Mesothelial cell of epicardium (in vitro differentiated cells): ENCODE data around the gene SNX1. TPM values are rescaled to one million over a fixed set of nuclear protein-coding genes. Genes with fewer than 3 reads are reported as not detected.

Experiments
- DNase-seq, 2 experiments: peaks; one replicate each; pipeline ENCODE4 v3.0.0; 2021; ENCODE audit warnings: low spot score in 2 of 2; ENCODE audit not compliant: unreplicated experiment in 2 of 2
- H3K27ac Mint-ChIP-seq: 2 replicates; pipeline ENCODE4 v1.8.0; 2021; ENCODE audit warnings: mixed read lengths
- H3K27me3 Mint-ChIP-seq: 2 replicates; pipeline ENCODE4 v1.8.0; 2021; ENCODE audit warnings: low read depth, mixed read lengths
- H3K36me3 Mint-ChIP-seq: 2 replicates; pipeline ENCODE4 v1.8.0; 2021; ENCODE audit warnings: mixed read lengths
- H3K4me1 Mint-ChIP-seq: 2 replicates; pipeline ENCODE4 v1.8.0; 2021; ENCODE audit warnings: mixed read lengths
- H3K4me3 Mint-ChIP-seq: 2 replicates; pipeline ENCODE4 v1.8.0; 2021; ENCODE audit warnings: mild to moderate bottlenecking, moderate library complexity, mixed read lengths
- H3K9me3 Mint-ChIP-seq: 2 replicates; pipeline ENCODE4 v1.8.0; 2021; ENCODE audit warnings: mixed read lengths
- CTCF ChIP-seq: fragments of 200-600 bp; sonication (generic); IDR thresholded peaks from one replicate; pipeline ENCODE4 v1.5.0; 2021; ENCODE audit warnings: antibody characterized with exemption; ENCODE audit not compliant: unreplicated experiment
- total RNA-seq: library from RNA; stranded (reverse); gene quantifications from 3 replicates; pipeline ENCODE4 v1.2.1, GENCODE V29; 2021

Gene SNX1
- total RNA-seq, 1 donor from 2014 or later, result 93.6 TPM

GRCh38 chr15:64162478-64162868 lies 66.7 kb downstream of the SNX1 start:
- DNase-seq, result no peak
- TF ChIP-seq CTCF, result no peak
- peaks cover 26% of the 10 kb centered on the region for H3K4me1 Mint-ChIP-seq
- no peaks in the 10 kb centered on the region for H3K27me3 Mint-ChIP-seq
- H3K9me3 Mint-ChIP-seq, result no peaks in the 10 kb centered on the region
- peaks cover 21% of the 10 kb centered on the region for H3K36me3 Mint-ChIP-seq
- H3K4me3 Mint-ChIP-seq, result peak overlapping the region; percentile 88
- peak overlapping the region; percentile 92 for H3K27ac Mint-ChIP-seq

GRCh38 chr15:64162869-64163658 lies 67.3 kb downstream of the SNX1 start, which contains the start of gene PPIB:
Gene PPIB, minus strand, starts transcription at chr15:64163022. Its CDS starts 36 bp downstream, at chr15:64162986.
- H3K27ac Mint-ChIP-seq, result peak within 1 kb of the TSS; percentile 93
- H3K9me3 Mint-ChIP-seq, result no peaks in the 10 kb centered on the region
- H3K4me1 Mint-ChIP-seq, result peaks cover 29% of the 10 kb centered on the region
- peak within 1 kb of the TSS; percentile 88 for H3K4me3 Mint-ChIP-seq
- TF ChIP-seq CTCF, result no peak
- H3K27me3 Mint-ChIP-seq, result no peaks in the 10 kb centered on the region
- peaks cover 16% of the 10 kb centered on the region for H3K36me3 Mint-ChIP-seq
- peak; percentile 92 to 94 for DNase-seq

GRCh38 chr15:64163659-64164362 lies 68.0 kb downstream of the SNX1 start:
- DNase-seq, result no peak

GRCh38 chr15:64164436-64164835 lies 68.7 kb downstream of the SNX1 start:
- no peak for DNase-seq
- TF ChIP-seq CTCF, result no peak
- H3K36me3 Mint-ChIP-seq, result peaks cover 8% of the 10 kb centered on the region
- peaks cover 28% of the 10 kb centered on the region for H3K4me1 Mint-ChIP-seq
- no peaks in the 10 kb centered on the region for H3K27me3 Mint-ChIP-seq
- H3K4me3 Mint-ChIP-seq, result no peak overlapping the region
- no peaks in the 10 kb centered on the region for H3K9me3 Mint-ChIP-seq
- H3K27ac Mint-ChIP-seq, result peak overlapping the region; percentile 93

More at GRCh38 chr15:64163659-64164362, 68.0 kb downstream of the SNX1 start:
- Mint-ChIP-seq H3K9me3 (no peaks in the 10 kb centered on the region), H3K27ac (peak overlapping the region; percentile 93), H3K4me3 (peak overlapping the region; percentile 70), H3K36me3 (peaks cover 10% of the 10 kb centered on the region), H3K27me3 (no peaks in the 10 kb centered on the region), H3K4me1 (peaks cover 28% of the 10 kb centered on the region)
- no peak for TF ChIP-seq CTCF

- H3K27me3 Mint-ChIP-seq, result no peaks in the 10 kb centered on the region
- no peak overlapping the region for H3K4me3 Mint-ChIP-seq
- no peak for DNase-seq
- TF ChIP-seq CTCF, result no peak
- H3K4me1 Mint-ChIP-seq, result peaks cover 22% of the 10 kb centered on the region
- no peak overlapping the region for H3K27ac Mint-ChIP-seq
- H3K9me3 Mint-ChIP-seq, result no peaks in the 10 kb centered on the region
- H3K36me3 Mint-ChIP-seq, result peaks cover 6% of the 10 kb centered on the region
These were observed 70.5 kb downstream of the SNX1 start for GRCh38 chr15:64166102-64166890.
